GM06990 (cell line): Measurements from ENCODE around the gene MICAL2.

Experiments used
- DNase-seq: peaks from one replicate; pipeline ENCODE4 v3.0.0-alpha.2; 2011; ENCODE audit not compliant: insufficient read length; ENCODE audit errors: extremely low read depth
- H3K27me3 ChIP-seq: replicated peaks from 2 replicates; pipeline ENCODE4 v1.6.0; 2011; ENCODE audit warnings: low read length; ENCODE audit not compliant: control insufficient read depth, insufficient read depth
- H3K36me3 ChIP-seq: 2 replicates; pipeline ENCODE4 v1.5.1; 2011; ENCODE audit warnings: low read length; ENCODE audit not compliant: control insufficient read depth, insufficient read depth
- H3K4me3 ChIP-seq: replicated peaks from 2 replicates; pipeline ENCODE4 v1.5.1; 2011; ENCODE audit warnings: low read depth, mild to moderate bottlenecking, control low read depth, low read length
- TF ChIP-seq, protein P1 (sequence below): IDR thresholded peaks from 2 replicates; pipeline ENCODE4 v1.5.1; 2011; ENCODE audit warnings: low read length, control low read depth, mild to moderate bottlenecking, inconsistent platforms; ENCODE audit not compliant: insufficient read depth, poor library complexity, severe bottlenecking

The MICAL2 gene

GRCh38 chr11:12292766-12293165 is 182.4 kb downstream of the MICAL2 start:
- no peak for DNase-seq
- TF ChIP-seq, protein P1, sequence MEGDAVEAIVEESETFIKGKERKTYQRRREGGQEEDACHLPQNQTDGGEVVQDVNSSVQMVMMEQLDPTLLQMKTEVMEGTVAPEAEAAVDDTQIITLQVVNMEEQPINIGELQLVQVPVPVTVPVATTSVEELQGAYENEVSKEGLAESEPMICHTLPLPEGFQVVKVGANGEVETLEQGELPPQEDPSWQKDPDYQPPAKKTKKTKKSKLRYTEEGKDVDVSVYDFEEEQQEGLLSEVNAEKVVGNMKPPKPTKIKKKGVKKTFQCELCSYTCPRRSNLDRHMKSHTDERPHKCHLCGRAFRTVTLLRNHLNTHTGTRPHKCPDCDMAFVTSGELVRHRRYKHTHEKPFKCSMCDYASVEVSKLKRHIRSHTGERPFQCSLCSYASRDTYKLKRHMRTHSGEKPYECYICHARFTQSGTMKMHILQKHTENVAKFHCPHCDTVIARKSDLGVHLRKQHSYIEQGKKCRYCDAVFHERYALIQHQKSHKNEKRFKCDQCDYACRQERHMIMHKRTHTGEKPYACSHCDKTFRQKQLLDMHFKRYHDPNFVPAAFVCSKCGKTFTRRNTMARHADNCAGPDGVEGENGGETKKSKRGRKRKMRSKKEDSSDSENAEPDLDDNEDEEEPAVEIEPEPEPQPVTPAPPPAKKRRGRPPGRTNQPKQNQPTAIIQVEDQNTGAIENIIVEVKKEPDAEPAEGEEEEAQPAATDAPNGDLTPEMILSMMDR = no peak

GRCh38 chr11:12293486-12293885 is 183.1 kb downstream of the MICAL2 start:
- H3K36me3 ChIP-seq = no peaks in the 10 kb centered on the region
- TF ChIP-seq, protein P1 = no peak
- DNase-seq = no peak
- H3K27me3 ChIP-seq = no peaks in the 10 kb centered on the region
- no peak overlapping the region for H3K4me3 ChIP-seq

More at GRCh38 chr11:12292766-12293165, 182.4 kb downstream of the MICAL2 start:
- H3K27me3 ChIP-seq = no peaks in the 10 kb centered on the region; the same call in 1 of the 2 replicates
- no peak overlapping the region for H3K4me3 ChIP-seq
- no peaks in the 10 kb centered on the region for H3K36me3 ChIP-seq

GRCh38 chr11:12294613-12295012 is 184.2 kb downstream of the MICAL2 start:
- no peak for DNase-seq
- TF ChIP-seq, protein P1 = no peak
- no peaks in the 10 kb centered on the region for H3K36me3 ChIP-seq
- H3K27me3 ChIP-seq = no peaks in the 10 kb centered on the region
- no peak overlapping the region for H3K4me3 ChIP-seq

- TF ChIP-seq, protein P1 = no peak
- Histone ChIP-seq H3K36me3 (no peaks in the 10 kb centered on the region), H3K27me3 (no peaks in the 10 kb centered on the region), H3K4me3 (no peak overlapping the region)
- DNase-seq = no peak
Measured at GRCh38 chr11:12295943-12296342, 185.6 kb downstream of the MICAL2 start.

- TF ChIP-seq, protein P1 = no peak
- H3K4me3 ChIP-seq = no peak overlapping the region
- DNase-seq = no peak
- no peaks in the 10 kb centered on the region for H3K27me3 ChIP-seq
- no peaks in the 10 kb centered on the region for H3K36me3 ChIP-seq
Measured at GRCh38 chr11:12298610-12299009, 188.2 kb downstream of the MICAL2 start.

GRCh38 chr11:12301379-12301778 is 191.0 kb downstream of the MICAL2 start:
- TF ChIP-seq, protein P1 = no peak
- H3K4me3 ChIP-seq = no peak overlapping the region
- DNase-seq = no peak
- H3K27me3 ChIP-seq = no peaks in the 10 kb centered on the region
- H3K36me3 ChIP-seq = no peaks in the 10 kb centered on the region
